ENCODE data around the gene CR1L. TPM values are rescaled to one million over a fixed set of nuclear protein-coding genes. Genes with fewer than 3 reads are reported as not detected.

CR1L gene
- total RNA-seq, 1 donor from 2014 or later, result 0.43 TPM

Other genes starting within 250 kb of the CR1L start
- gene CR2, start 190.8 kb upstream of the CR1L start, total RNA-seq, result 0.08 TPM
- gene CR1, start 149.0 kb upstream of the CR1L start, total RNA-seq, result 1.0 TPM
- gene CD46, start 106.9 kb downstream of the CR1L start, total RNA-seq, result 96.2 TPM